ENCODE data around the gene BTBD6. TPM values are rescaled to one million over a fixed set of nuclear protein-coding genes. Genes with fewer than 3 reads are reported as not detected.

The BTBD6 gene
- total RNA-seq, 1 donor from 2014 or later, result 50.6 TPM

GRCh38 chr14:105250008-105250366 is 1.7 kb downstream of the BTBD6 start:
- no peaks in the 10 kb centered on the region for H3K27me3 ChIP-seq (ENCODE audit: control insufficient read depth in 3 of 3, insufficient read depth in 3 of 3, low read length in 3 of 3)
- peaks cover 42 to 72% (median 43%) of the 10 kb centered on the region in 3 donors for H3K4me1 ChIP-seq (ENCODE audit: control insufficient read depth in 3 of 3, insufficient read depth in 3 of 3, low read length in 3 of 3)
- no peaks in the 10 kb centered on the region for H3K9me3 ChIP-seq (ENCODE audit: control insufficient read depth in 3 of 3, low read length in 3 of 3)
- H3K9ac ChIP-seq (ENCODE audit: low read depth in 1 of 3, low read length in 3 of 3), result peak overlapping the region in 2 of 3 donors; percentile 72 to 85
- peaks cover 28 to 33% (median 31%) of the 10 kb centered on the region in 3 donors for H3K36me3 ChIP-seq (ENCODE audit: control insufficient read depth in 3 of 3, insufficient read depth in 3 of 3, low read length in 3 of 3)
- H3K4me3 ChIP-seq (ENCODE audit: low read length in 3 of 3), result peak overlapping the region in 1 of 3 donors; percentile 70
- peak overlapping the region; percentile 77 for H3K27ac ChIP-seq (ENCODE audit: low read depth, low read length)

GRCh38 chr14:105250986-105251385 is 2.7 kb downstream of the BTBD6 start:
- peak overlapping the region in 1 of 3 donors; percentile 50 for H3K9ac ChIP-seq (ENCODE audit: low read depth in 1 of 3, low read length in 3 of 3)
- H3K36me3 ChIP-seq (ENCODE audit: control insufficient read depth in 3 of 3, insufficient read depth in 3 of 3, low read length in 3 of 3), result peaks cover 28 to 33% (median 31%) of the 10 kb centered on the region in 3 donors
- H3K27ac ChIP-seq (ENCODE audit: low read depth, low read length), result peak overlapping the region; percentile 4
- H3K4me3 ChIP-seq (ENCODE audit: low read length in 3 of 3), result no peak overlapping the region
- no peaks in the 10 kb centered on the region for H3K9me3 ChIP-seq (ENCODE audit: control insufficient read depth in 3 of 3, low read length in 3 of 3)
- peaks cover 43 to 75% (median 48%) of the 10 kb centered on the region in 3 donors for H3K4me1 ChIP-seq (ENCODE audit: control insufficient read depth in 3 of 3, insufficient read depth in 3 of 3, low read length in 3 of 3)
- no peaks in the 10 kb centered on the region for H3K27me3 ChIP-seq (ENCODE audit: control insufficient read depth in 3 of 3, insufficient read depth in 3 of 3, low read length in 3 of 3)

- H3K36me3 ChIP-seq (ENCODE audit: control insufficient read depth in 3 of 3, insufficient read depth in 3 of 3, low read length in 3 of 3), result peaks cover 26 to 34% (median 33%) of the 10 kb centered on the region in 3 donors
- no peak overlapping the region for H3K27ac ChIP-seq (ENCODE audit: low read depth, low read length)
These were observed 3.6 kb downstream of the BTBD6 start for GRCh38 chr14:105251920-105252319.

GRCh38 chr14:105252552-105253328 is 4.4 kb downstream of the BTBD6 start:
- Histone ChIP-seq H3K27ac (ENCODE audit: low read depth, low read length) (no peak overlapping the region), H3K4me1 (ENCODE audit: control insufficient read depth in 3 of 3, insufficient read depth in 3 of 3, low read length in 3 of 3) (peaks cover 34 to 64% (median 52%) of the 10 kb centered on the region in 3 donors), H3K36me3 (ENCODE audit: control insufficient read depth in 3 of 3, insufficient read depth in 3 of 3, low read length in 3 of 3) (peaks cover 26 to 33% (median 33%) of the 10 kb centered on the region in 3 donors)

More at GRCh38 chr14:105251920-105252319, 3.6 kb downstream of the BTBD6 start:
- H3K9ac ChIP-seq (ENCODE audit: low read depth in 1 of 3, low read length in 3 of 3), result peak overlapping the region in 1 of 3 donors; percentile 16
- H3K27me3 ChIP-seq (ENCODE audit: control insufficient read depth in 3 of 3, insufficient read depth in 3 of 3, low read length in 3 of 3), result no peaks in the 10 kb centered on the region
- H3K4me3 ChIP-seq (ENCODE audit: low read length in 3 of 3), result no peak overlapping the region
- H3K4me1 ChIP-seq (ENCODE audit: control insufficient read depth in 3 of 3, insufficient read depth in 3 of 3, low read length in 3 of 3), result peaks cover 41 to 72% (median 55%) of the 10 kb centered on the region in 3 donors
- no peaks in the 10 kb centered on the region for H3K9me3 ChIP-seq (ENCODE audit: control insufficient read depth in 3 of 3, low read length in 3 of 3)

GRCh38 chr14:105253329-105253682 is 5.0 kb downstream of the BTBD6 start:
- no peak overlapping the region for H3K4me3 ChIP-seq (ENCODE audit: low read length in 3 of 3)
- no peaks in the 10 kb centered on the region for H3K27me3 ChIP-seq (ENCODE audit: control insufficient read depth in 3 of 3, insufficient read depth in 3 of 3, low read length in 3 of 3)
- peaks cover 30 to 59% (median 47%) of the 10 kb centered on the region in 3 donors for H3K4me1 ChIP-seq (ENCODE audit: control insufficient read depth in 3 of 3, insufficient read depth in 3 of 3, low read length in 3 of 3)
- no peak overlapping the region for H3K9ac ChIP-seq (ENCODE audit: low read depth in 1 of 3, low read length in 3 of 3)
- no peaks in the 10 kb centered on the region for H3K9me3 ChIP-seq (ENCODE audit: control insufficient read depth in 3 of 3, low read length in 3 of 3)
- H3K27ac ChIP-seq (ENCODE audit: low read depth, low read length), result no peak overlapping the region
- H3K36me3 ChIP-seq (ENCODE audit: control insufficient read depth in 3 of 3, insufficient read depth in 3 of 3, low read length in 3 of 3), result peaks cover 26 to 33% (median 33%) of the 10 kb centered on the region in 3 donors

More at GRCh38 chr14:105252552-105253328, 4.4 kb downstream of the BTBD6 start:
- Histone ChIP-seq H3K27me3 (ENCODE audit: control insufficient read depth in 3 of 3, insufficient read depth in 3 of 3, low read length in 3 of 3) (no peaks in the 10 kb centered on the region), H3K9ac (ENCODE audit: low read depth in 1 of 3, low read length in 3 of 3) (peak overlapping the region in 1 of 3 donors; percentile 33), H3K9me3 (ENCODE audit: control insufficient read depth in 3 of 3, low read length in 3 of 3) (no peaks in the 10 kb centered on the region), H3K4me3 (ENCODE audit: low read length in 3 of 3) (no peak overlapping the region)

GRCh38 chr14:105255021-105255507 is 6.7 kb downstream of the BTBD6 start:
- no peaks in the 10 kb centered on the region for H3K9me3 ChIP-seq (ENCODE audit: control insufficient read depth in 3 of 3, low read length in 3 of 3)
- no peaks in the 10 kb centered on the region for H3K27me3 ChIP-seq (ENCODE audit: control insufficient read depth in 3 of 3, insufficient read depth in 3 of 3, low read length in 3 of 3)
- H3K27ac ChIP-seq (ENCODE audit: low read depth, low read length), result peak overlapping the region; percentile 94
- H3K4me3 ChIP-seq (ENCODE audit: low read length in 3 of 3), result peak overlapping the region; percentile 14 to 52 (median 34)
- H3K36me3 ChIP-seq (ENCODE audit: control insufficient read depth in 3 of 3, insufficient read depth in 3 of 3, low read length in 3 of 3), result peaks cover 22 to 31% (median 28%) of the 10 kb centered on the region in 3 donors
- H3K4me1 ChIP-seq (ENCODE audit: control insufficient read depth in 3 of 3, insufficient read depth in 3 of 3, low read length in 3 of 3), result peaks cover 21 to 55% (median 42%) of the 10 kb centered on the region in 3 donors
- peak overlapping the region; percentile 33 to 76 (median 48) for H3K9ac ChIP-seq (ENCODE audit: low read depth in 1 of 3, low read length in 3 of 3)

- Histone ChIP-seq H3K9ac (ENCODE audit: low read depth in 1 of 3, low read length in 3 of 3) (peak overlapping the region in 1 of 3 donors; percentile 10), H3K27ac (ENCODE audit: low read depth, low read length) (no peak overlapping the region), H3K4me3 (ENCODE audit: low read length in 3 of 3) (no peak overlapping the region), H3K9me3 (ENCODE audit: control insufficient read depth in 3 of 3, low read length in 3 of 3) (no peaks in the 10 kb centered on the region), H3K27me3 (ENCODE audit: control insufficient read depth in 3 of 3, insufficient read depth in 3 of 3, low read length in 3 of 3) (no peaks in the 10 kb centered on the region), H3K36me3 (ENCODE audit: control insufficient read depth in 3 of 3, insufficient read depth in 3 of 3, low read length in 3 of 3) (peaks cover 12 to 22% (median 15%) of the 10 kb centered on the region in 3 donors), H3K4me1 (ENCODE audit: control insufficient read depth in 3 of 3, insufficient read depth in 3 of 3, low read length in 3 of 3) (peaks cover 13 to 52% (median 39%) of the 10 kb centered on the region in 3 donors)
These were observed 8.1 kb downstream of the BTBD6 start for GRCh38 chr14:105256292-105256960.

- peaks cover 23 to 61% (median 49%) of the 10 kb centered on the region in 3 donors for H3K4me1 ChIP-seq (ENCODE audit: control insufficient read depth in 3 of 3, insufficient read depth in 3 of 3, low read length in 3 of 3)
- H3K9ac ChIP-seq (ENCODE audit: low read depth in 1 of 3, low read length in 3 of 3), result no peak overlapping the region
- H3K27me3 ChIP-seq (ENCODE audit: control insufficient read depth in 3 of 3, insufficient read depth in 3 of 3, low read length in 3 of 3), result no peaks in the 10 kb centered on the region
- peaks cover 6 to 14% (median 10%) of the 10 kb centered on the region in 3 donors for H3K36me3 ChIP-seq (ENCODE audit: control insufficient read depth in 3 of 3, insufficient read depth in 3 of 3, low read length in 3 of 3)
- H3K4me3 ChIP-seq (ENCODE audit: low read length in 3 of 3), result no peak overlapping the region
- no peak overlapping the region for H3K27ac ChIP-seq (ENCODE audit: low read depth, low read length)
- H3K9me3 ChIP-seq (ENCODE audit: control insufficient read depth in 3 of 3, low read length in 3 of 3), result no peaks in the 10 kb centered on the region
These were observed 9.1 kb downstream of the BTBD6 start for GRCh38 chr14:105257464-105257863.

GRCh38 chr14:105258846-105259245 is 10.5 kb downstream of the BTBD6 start:
- Histone ChIP-seq H3K4me1 (ENCODE audit: control insufficient read depth in 3 of 3, insufficient read depth in 3 of 3, low read length in 3 of 3) (peaks cover 23 to 55% (median 50%) of the 10 kb centered on the region in 3 donors), H3K9me3 (ENCODE audit: control insufficient read depth in 3 of 3, low read length in 3 of 3) (no peaks in the 10 kb centered on the region), H3K27ac (ENCODE audit: low read depth, low read length) (no peak overlapping the region), H3K27me3 (ENCODE audit: control insufficient read depth in 3 of 3, insufficient read depth in 3 of 3, low read length in 3 of 3) (no peaks in the 10 kb centered on the region), H3K4me3 (ENCODE audit: low read length in 3 of 3) (no peak overlapping the region), H3K36me3 (ENCODE audit: control insufficient read depth in 3 of 3, insufficient read depth in 3 of 3, low read length in 3 of 3) (peaks cover 0 to 13% (median 3%) of the 10 kb centered on the region in 3 donors), H3K9ac (ENCODE audit: low read depth in 1 of 3, low read length in 3 of 3) (no peak overlapping the region)
